HepG2 (cell line): ENCODE results near the gene NEDD4L. TPM values are rescaled to one million over a fixed set of nuclear protein-coding genes. Genes with fewer than 3 reads are reported as not detected.

Experiments
- ATRX ChIP-seq: sonication (generic); formaldehyde crosslinking; IDR thresholded peaks from 2 replicates; pipeline ENCODE4 v1.4.0; 2020; ENCODE audit warnings: missing genetic modification reagents, borderline replicate concordance
- BHLHE40 ChIP-seq: IDR thresholded peaks from 2 replicates; pipeline ENCODE4 v1.6.1; 2011; ENCODE audit warnings: low read length, improper control_type of control experiment
- FIP1L1 ChIP-seq: fragments of 200-400 bp; formaldehyde crosslinking; IDR thresholded peaks from 2 replicates; pipeline ENCODE4 v1.6.1; 2018; ENCODE audit warnings: low read depth, mild to moderate bottlenecking, low read length, moderate library complexity, borderline replicate concordance; ENCODE audit not compliant: insufficient read depth
- FOXP1 ChIP-seq, 2 experiments: fragments of 450-650 bp in 1 of 2; IDR thresholded peaks; 2 replicates each; pipeline ENCODE4 v1.6.1; 2017 to 2018; ENCODE audit warnings: antibody characterized with exemption in 1 of 2
- GATAD1 ChIP-seq: IDR thresholded peaks from 2 replicates; pipeline ENCODE4 v1.6.1; 2016; ENCODE audit warnings: missing genetic modification reagents, missing compliant biosample characterization
- KMT2B ChIP-seq: IDR thresholded peaks from 2 replicates; pipeline ENCODE4 v1.6.1; 2016; ENCODE audit warnings: missing genetic modification reagents, missing compliant biosample characterization
- MAFG ChIP-seq: sonication (generic); formaldehyde crosslinking; IDR thresholded peaks from 2 replicates; pipeline ENCODE4 v1.5.1; 2020; ENCODE audit warnings: mild to moderate bottlenecking, missing genetic modification reagents
- POLR2AphosphoS5 ChIP-seq: IDR thresholded peaks from 2 replicates; pipeline ENCODE4 v1.6.1; 2012; ENCODE audit warnings: low read depth, low read length
- PRPF4 ChIP-seq: fragments of 200-400 bp; formaldehyde crosslinking; IDR thresholded peaks from 2 replicates; pipeline ENCODE4 v1.6.1; 2016; ENCODE audit warnings: low read length, low read depth; ENCODE audit not compliant: poor library complexity, severe bottlenecking
- RBFOX2 ChIP-seq: fragments of 200-400 bp; formaldehyde crosslinking; IDR thresholded peaks from 2 replicates; pipeline ENCODE4 v1.6.1; 2017; ENCODE audit warnings: low read depth, mild to moderate bottlenecking, low read length
- RNF219 ChIP-seq: sonication (generic); formaldehyde crosslinking; IDR thresholded peaks from 2 replicates; pipeline ENCODE4 v1.5.0; 2020; ENCODE audit warnings: mild to moderate bottlenecking, missing genetic modification reagents
- SATB2 ChIP-seq: sonication (generic); formaldehyde crosslinking; IDR thresholded peaks from 2 replicates; pipeline ENCODE4 v1.5.0; 2020; ENCODE audit warnings: missing genetic modification reagents
- SKIL ChIP-seq: sonication (generic); formaldehyde crosslinking; IDR thresholded peaks from 2 replicates; pipeline ENCODE4 v1.8.0; 2022; ENCODE audit warnings: missing genetic modification reagents, mild to moderate bottlenecking, moderate library complexity, borderline replicate concordance
- ZNF136 ChIP-seq: sonication (generic); formaldehyde crosslinking; IDR thresholded peaks from 2 replicates; pipeline ENCODE4 v1.8.1; 2022; ENCODE audit warnings: low read depth, mild to moderate bottlenecking, moderate library complexity, missing genetic modification reagents
- ZNF205 ChIP-seq: IDR thresholded peaks from 2 replicates; pipeline ENCODE4 v1.6.1; 2018; ENCODE audit warnings: missing biosample characterization, missing genetic modification reagents
- ZNF460 ChIP-seq: sonication (generic); formaldehyde crosslinking; IDR thresholded peaks from 2 replicates; pipeline ENCODE4 v1.5.1; 2020; ENCODE audit warnings: missing genetic modification reagents, mild to moderate bottlenecking, borderline replicate concordance
- ZNF558 ChIP-seq: sonication (generic); formaldehyde crosslinking; IDR thresholded peaks from 2 replicates; pipeline ENCODE4 v1.9.0; 2022; ENCODE audit warnings: mild to moderate bottlenecking, missing genetic modification reagents, borderline replicate concordance
- ZNF570 ChIP-seq: sonication (generic); formaldehyde crosslinking; IDR thresholded peaks from 2 replicates; pipeline ENCODE4 v1.4.0; 2020; ENCODE audit warnings: mild to moderate bottlenecking, missing genetic modification reagents, borderline replicate concordance
- ZNF672 ChIP-seq: sonication (generic); formaldehyde crosslinking; IDR thresholded peaks from 2 replicates; pipeline ENCODE4 v1.8.1; 2022; ENCODE audit warnings: missing genetic modification reagents
- ZNF713 ChIP-seq: sonication (generic); formaldehyde crosslinking; IDR thresholded peaks from 2 replicates; pipeline ENCODE4 v1.4.0; 2020; ENCODE audit warnings: mild to moderate bottlenecking, missing genetic modification reagents
- polyA plus RNA-seq, 8 experiments: library from polyadenylated mRNA; depleted of rRNA in 3 of 8; stranded (reverse) in 7 of 8; unstranded in 1 of 8; fragments of >200 nt; fragmentation: Illumina TruSeq in 4 of 8; extraction: Trizol in 4 of 8; gene quantifications; 2 replicates each; pipeline versions ENCODE4 v1.2.1 to v1.2.3, GENCODE V29; 2011 to 2016; ENCODE audit warnings: low read depth in 4 of 8, missing spikeins in 1 of 8, mixed read lengths in 1 of 8; ENCODE audit not compliant: insufficient read depth in 1 of 8
- total RNA-seq, 5 experiments: library from RNA; depleted of rRNA; stranded (reverse); fragments of >200 nt; fragmentation: Illumina TruSeq; extraction: Trizol; gene quantifications; 2 replicates each; pipeline ENCODE4 v1.2.3, GENCODE V29; 2016; ENCODE audit warnings: low read depth in 1 of 5
- TF ChIP-seq, protein P1 (sequence below): sonication (generic); formaldehyde crosslinking; IDR thresholded peaks from 2 replicates; pipeline ENCODE4 v1.5.0; 2020; ENCODE audit warnings: missing genetic modification reagents
- TF ChIP-seq, protein P2 (sequence below): IDR thresholded peaks from 2 replicates; pipeline ENCODE4 v1.6.1; 2016

NEDD4L gene
- total and polyA plus RNA-seq, 2 of the 13 experiments (the other 11 are each of a cell fraction or from before 2014, with no cell fraction given), result 168 to 390 TPM

- TF ChIP-seq FIP1L1 (no peak), BHLHE40 (peak; percentile 58; the same call in 1 of the 2 replicates), ATRX (CRISPR knock-in tag) (no peak), SKIL (peak; percentile 92), KMT2B (CRISPR knock-in tag) (0 out of 2 replicates have a peak, but pooled peaks have one; percentile 31), GATAD1 (CRISPR knock-in tag) (peak; percentile 75), RBFOX2 (no peak), POLR2AphosphoS5 (no peak; the same call in 1 of the 2 replicates), MAFG (CRISPR knock-in tag) (no peak; the same call in 1 of the 2 replicates), ZNF205 (CRISPR knock-in tag) (peak; percentile 96), FOXP1 (IDR thresholded peaks at IDR 0.05) (no peak; the same call in none of the 2 replicates), FOXP1 (CRISPR knock-in tag; IDR thresholded peaks at IDR 0.05) (peak; percentile 98), RNF219 (CRISPR knock-in tag) (peak; percentile 87; the same call in 1 of the 2 replicates), ZNF136 (CRISPR knock-in tag) (0 out of 2 replicates have a peak, but pooled peaks have one; percentile 38), ZNF672 (CRISPR knock-in tag) (0 out of 2 replicates have a peak, but pooled peaks have one; percentile 61), ZNF713 (CRISPR knock-in tag) (no peak), PRPF4 (no peak), ZNF460 (CRISPR knock-in tag) (peak; percentile 75; the same call in 1 of the 2 replicates), SATB2 (CRISPR knock-in tag) (peak; percentile 94; the same call in 1 of the 2 replicates), ZNF558 (CRISPR knock-in tag) (peak; percentile 86), ZNF570 (CRISPR knock-in tag) (no peak)
- TF ChIP-seq, protein P1, sequence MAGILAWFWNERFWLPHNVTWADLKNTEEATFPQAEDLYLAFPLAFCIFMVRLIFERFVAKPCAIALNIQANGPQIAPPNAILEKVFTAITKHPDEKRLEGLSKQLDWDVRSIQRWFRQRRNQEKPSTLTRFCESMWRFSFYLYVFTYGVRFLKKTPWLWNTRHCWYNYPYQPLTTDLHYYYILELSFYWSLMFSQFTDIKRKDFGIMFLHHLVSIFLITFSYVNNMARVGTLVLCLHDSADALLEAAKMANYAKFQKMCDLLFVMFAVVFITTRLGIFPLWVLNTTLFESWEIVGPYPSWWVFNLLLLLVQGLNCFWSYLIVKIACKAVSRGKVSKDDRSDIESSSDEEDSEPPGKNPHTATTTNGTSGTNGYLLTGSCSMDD, result no peak
- TF ChIP-seq, protein P2, sequence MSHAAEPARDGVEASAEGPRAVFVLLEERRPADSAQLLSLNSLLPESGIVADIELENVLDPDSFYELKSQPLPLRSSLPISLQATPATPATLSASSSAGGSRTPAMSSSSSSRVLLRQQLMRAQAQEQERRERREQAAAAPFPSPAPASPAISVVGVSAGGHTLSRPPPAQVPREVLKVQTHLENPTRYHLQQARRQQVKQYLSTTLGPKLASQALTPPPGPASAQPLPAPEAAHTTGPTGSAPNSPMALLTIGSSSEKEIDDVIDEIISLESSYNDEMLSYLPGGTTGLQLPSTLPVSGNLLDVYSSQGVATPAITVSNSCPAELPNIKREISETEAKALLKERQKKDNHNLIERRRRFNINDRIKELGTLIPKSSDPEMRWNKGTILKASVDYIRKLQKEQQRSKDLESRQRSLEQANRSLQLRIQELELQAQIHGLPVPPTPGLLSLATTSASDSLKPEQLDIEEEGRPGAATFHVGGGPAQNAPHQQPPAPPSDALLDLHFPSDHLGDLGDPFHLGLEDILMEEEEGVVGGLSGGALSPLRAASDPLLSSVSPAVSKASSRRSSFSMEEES (CRISPR knock-in tag), result peak; percentile 100
Measured at GRCh38 chr18:58413667-58414628, 369.9 kb downstream of the NEDD4L start (continued).
